Astrocyte of the spinal cord (primary cell): ENCODE data around the gene RBMS2.

Source experiments
- DNase-seq: peaks from one replicate; pipeline ENCODE4 v3.0.0; 2011; ENCODE audit warnings: low read depth, low spot score
- H3K4me3 ChIP-seq: 2 replicates; pipeline ENCODE4 v1.5.1; 2011; ENCODE audit warnings: low read depth, mild to moderate bottlenecking, low read length, moderate library complexity
- CTCF ChIP-seq: IDR thresholded peaks from 2 replicates; pipeline ENCODE4 v1.5.1; 2012; ENCODE audit warnings: low read depth, mild to moderate bottlenecking, low read length, inconsistent platforms
- in situ Hi-C: cut with HindIII; loops from 2 replicates; pipeline ENCODE4 v1.10.0; 2017; ENCODE audit warnings: low sequenced_read_pairs

RBMS2 gene

GRCh38 chr12:56602239-56602638, 80.6 kb downstream of the RBMS2 start:
- no peak for DNase-seq
- no peak for TF ChIP-seq CTCF
- in situ Hi-C loops = no loop called here
- no peak overlapping the region for H3K4me3 ChIP-seq

DNA sequence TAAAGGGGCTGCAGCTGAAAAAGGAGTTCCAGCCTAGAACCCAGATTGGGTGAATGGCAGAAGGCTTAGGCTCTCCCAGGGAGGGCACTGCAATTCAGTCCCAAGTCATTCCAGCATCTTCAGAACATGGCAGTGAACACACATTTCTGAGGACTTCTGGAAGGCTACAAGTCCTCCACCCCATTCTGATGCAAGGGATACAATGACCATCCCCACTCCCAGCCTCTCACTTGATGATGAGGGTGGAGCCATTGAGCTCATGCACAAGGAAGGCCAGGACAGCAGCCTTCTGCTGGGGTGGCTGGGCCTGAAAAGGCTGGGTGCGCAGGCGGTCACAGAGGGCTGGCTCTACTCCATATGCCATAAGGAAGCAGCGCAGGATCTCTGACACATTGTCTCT, 82.7 kb downstream of the RBMS2 start:
- TF ChIP-seq CTCF = no peak
- in situ Hi-C loops = no loop called here
- no peak overlapping the region for H3K4me3 ChIP-seq
- no peak for DNase-seq

DNA sequence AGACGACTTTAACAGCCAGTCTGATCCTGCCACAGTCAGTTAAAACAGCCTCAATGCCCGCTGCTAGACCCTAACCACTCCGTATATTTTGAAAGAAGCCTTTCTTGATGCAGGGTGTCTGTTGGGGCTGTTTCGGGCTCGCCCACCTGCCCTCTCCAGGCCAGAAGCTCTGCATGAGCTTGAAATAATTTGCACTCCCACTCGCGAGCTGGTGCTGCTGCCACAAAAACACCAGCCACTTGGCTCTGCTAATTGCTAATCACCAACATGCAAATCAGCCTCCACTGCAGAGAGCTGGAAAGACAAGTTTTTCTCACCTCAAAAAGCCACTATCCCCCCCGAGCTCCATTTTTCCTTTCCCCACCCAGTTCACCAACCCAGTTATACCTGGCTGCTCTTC, 93.0 kb downstream of the RBMS2 start:
- in situ Hi-C loops = no loop called here
- no peak for DNase-seq
- no peak overlapping the region for H3K4me3 ChIP-seq
- TF ChIP-seq CTCF = no peak

DNA sequence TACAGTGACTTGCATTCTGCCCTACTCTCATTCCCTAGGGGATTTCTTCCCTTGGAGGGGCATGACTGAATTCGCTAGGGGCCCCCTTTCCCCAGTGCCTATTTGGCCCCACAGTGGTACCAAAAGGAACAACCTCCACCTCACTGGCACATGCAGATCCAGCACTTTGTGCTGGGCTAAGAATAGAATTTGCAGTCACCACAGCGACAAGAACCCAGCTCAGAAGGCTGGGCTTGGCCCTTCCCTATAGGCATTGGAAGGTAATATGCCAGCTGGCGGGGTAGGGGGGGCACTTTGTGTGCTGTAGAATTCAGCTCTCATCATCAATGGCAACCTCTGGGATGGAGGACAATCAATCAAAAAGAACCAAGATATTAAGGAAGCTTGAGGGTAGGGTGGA, 94.6 kb downstream of the RBMS2 start:
- no peak for TF ChIP-seq CTCF
- H3K4me3 ChIP-seq = no peak overlapping the region
- in situ Hi-C loops = no loop called here
- DNase-seq = no peak

GRCh38 chr12:56616925-56617324, 95.3 kb downstream of the RBMS2 start:
- in situ Hi-C loops = no loop called here
- no peak for TF ChIP-seq CTCF
- H3K4me3 ChIP-seq = no peak overlapping the region
- no peak for DNase-seq

GRCh38 chr12:56622535-56622934, 100.9 kb downstream of the RBMS2 start:
- no peak for DNase-seq
- no peak for TF ChIP-seq CTCF
- H3K4me3 ChIP-seq = no peak overlapping the region
- in situ Hi-C loops = no loop called here

- H3K4me3 ChIP-seq = no peak overlapping the region
- TF ChIP-seq CTCF = no peak
- DNase-seq = no peak
- in situ Hi-C loops = no loop called here
Observed at GRCh38 chr12:56626701-56627100, 105.1 kb downstream of the RBMS2 start.
